H1 (cell line): ENCODE results near the gene ABCC4.

Experiments
- ATF3 ChIP-seq: IDR thresholded peaks from 2 replicates; pipeline ENCODE4 v1.6.1; 2011; ENCODE audit warnings: low read depth, mild to moderate bottlenecking, low read length; ENCODE audit not compliant: insufficient read depth
- CEBPB ChIP-seq: IDR thresholded peaks from 2 replicates; pipeline ENCODE4 v1.6.1; 2012; ENCODE audit warnings: low read depth, low read length
- CHD2 ChIP-seq: IDR thresholded peaks from 2 replicates; pipeline ENCODE4 v1.6.1; 2012; ENCODE audit warnings: low read length, improper control_type of control experiment
- CREB1 ChIP-seq: IDR thresholded peaks from 2 replicates; pipeline ENCODE4 v1.6.1; 2012; ENCODE audit warnings: inconsistent platforms
- CTCF ChIP-seq, 3 experiments: IDR thresholded peaks; 1 replicate in 2 of 3; 2 replicates in 1 of 3; pipeline versions ENCODE4 v1.5.1 to v1.6.1; 2011; ENCODE audit warnings: low read length in 3 of 3, mild to moderate bottlenecking in 3 of 3, inconsistent platforms in 2 of 3, low read depth in 1 of 3, moderate library complexity in 1 of 3; ENCODE audit not compliant: insufficient read depth in 1 of 3; ENCODE audit errors: control extremely low read depth in 1 of 3
- EZH2 ChIP-seq: fragments of 200-600 bp; sonication (generic); IDR thresholded peaks from 2 replicates; pipeline ENCODE4 v1.7.1; 2012; ENCODE audit warnings: low read depth, mild to moderate bottlenecking, moderate library complexity, low read length, inconsistent platforms; ENCODE audit not compliant: severe bottlenecking
- FOSL1 ChIP-seq: IDR thresholded peaks from 2 replicates; pipeline ENCODE4 v1.6.1; 2011; ENCODE audit warnings: mild to moderate bottlenecking, low read depth, low read length, moderate library complexity; ENCODE audit not compliant: insufficient read depth
- GABPA ChIP-seq: IDR thresholded peaks from 2 replicates; pipeline ENCODE4 v1.6.1; 2011; ENCODE audit warnings: mild to moderate bottlenecking, low read length, moderate library complexity, borderline replicate concordance; ENCODE audit not compliant: insufficient read depth
- POLR2A ChIP-seq, 2 experiments: IDR thresholded peaks; 1 replicate in 1 of 2; 2 replicates in 1 of 2; pipeline ENCODE4 v1.6.1; 2011; ENCODE audit warnings: low read depth in 2 of 2, low read length in 2 of 2, mild to moderate bottlenecking in 2 of 2; ENCODE audit errors: control extremely low read depth in 1 of 2
- POLR2AphosphoS5 ChIP-seq: IDR thresholded peaks from 2 replicates; pipeline ENCODE4 v1.6.1; 2011; ENCODE audit warnings: low read depth, low read length
- RFX5 ChIP-seq: IDR thresholded peaks from 2 replicates; pipeline ENCODE4 v1.6.1; 2011; ENCODE audit warnings: low read depth, low read length, improper control_type of control experiment, borderline replicate concordance
- TCF12 ChIP-seq: IDR thresholded peaks from 2 replicates; pipeline ENCODE4 v1.6.1; 2011; ENCODE audit warnings: low read depth, mild to moderate bottlenecking, low read length
- ZNF274 ChIP-seq: IDR thresholded peaks from 2 replicates; pipeline ENCODE4 v1.7.0; 2012; ENCODE audit warnings: low read length, borderline replicate concordance; ENCODE audit errors: extremely low read depth

GRCh38 chr13:95255072-95255732 lies 46.0 kb downstream of the ABCC4 start:
- no peak for TF ChIP-seq GABPA
- TF ChIP-seq POLR2A (IDR thresholded peaks at IDR 0.05; ENCODE audit: control extremely low read depth in 1 of 2, low read depth in 2 of 2, low read length in 2 of 2), result no peak
- TF ChIP-seq FOSL1, result no peak
- TF ChIP-seq CREB1, result no peak
- TF ChIP-seq CTCF (IDR thresholded peaks at IDR 0.05; ENCODE audit: control extremely low read depth in 1 of 3, insufficient read depth in 1 of 3, low read depth in 1 of 3, low read length in 3 of 3), result no peak
- TF ChIP-seq POLR2AphosphoS5, result no peak
- no peak for TF ChIP-seq EZH2
- no peak for TF ChIP-seq TCF12
- no peak for TF ChIP-seq CEBPB
- TF ChIP-seq RFX5, result no peak
- no peak for TF ChIP-seq ZNF274
- no peak for TF ChIP-seq CHD2
- no peak for TF ChIP-seq ATF3
